Stimulated activated CD4-positive, alpha-beta T cell treated with anti-CD3 and anti-CD28 coated beads, Interleukin-1b, Interleukin-23, amount 100 ng/mL, for 1 hour (primary cell): ENCODE data around the gene PRR12.
A peak's percentile ranks its signal among the peaks of the same experiment; 100 is the strongest.

Source experiments
- DNase-seq, 2 donors: peaks; one replicate each; pipeline ENCODE4 v3.0.0-alpha.2; 2020; ENCODE audit warnings: low read depth in 2 of 2

PRR12 gene

GRCh38 chr19:49590971-49591730 is at the start of gene PRR12:
Gene PRR12 (plus strand): TSS chr19:49591182. CDS start chr19:49591655, 473 bp downstream.
- peak in 1 of 2 donors; percentile 39 for DNase-seq

- no peak for DNase-seq
Measured at GRCh38 chr19:49541914-49542313, 49.1 kb upstream of the PRR12 start.

GRCh38 chr19:49542446-49542845 is 48.5 kb upstream of the PRR12 start:
- no peak for DNase-seq

- DNase-seq = no peak
Measured at GRCh38 chr19:49543032-49543431, 48.0 kb upstream of the PRR12 start.

GRCh38 chr19:49544154-49544553 is 46.8 kb upstream of the PRR12 start:
- no peak for DNase-seq

- DNase-seq = no peak
Measured at GRCh38 chr19:49546825-49547565, 44.0 kb upstream of the PRR12 start.

- no peak for DNase-seq
Measured at GRCh38 chr19:49549045-49549444, 41.9 kb upstream of the PRR12 start.

GRCh38 chr19:49551531-49551930 is 39.5 kb upstream of the PRR12 start:
- DNase-seq = no peak

- DNase-seq = no peak
Measured at GRCh38 chr19:49552749-49553148, 38.2 kb upstream of the PRR12 start.

- peak in 1 of 2 donors; percentile 39 for DNase-seq
Measured at GRCh38 chr19:49553451-49554271, 37.3 kb upstream of the PRR12 start.

- DNase-seq = no peak
Measured at GRCh38 chr19:49554701-49555181, 36.2 kb upstream of the PRR12 start.

GRCh38 chr19:49555600-49556411 is 35.2 kb upstream of the PRR12 start:
- DNase-seq = peak; percentile 64 to 77

GRCh38 chr19:49556412-49557398 is 34.3 kb upstream of the PRR12 start:
- no peak for DNase-seq

GRCh38 chr19:49557641-49558325 is 33.2 kb upstream of the PRR12 start:
- no peak for DNase-seq

GRCh38 chr19:49558591-49558990 is 32.4 kb upstream of the PRR12 start:
- DNase-seq = no peak

GRCh38 chr19:49559443-49559842 is 31.5 kb upstream of the PRR12 start:
- DNase-seq = no peak

GRCh38 chr19:49559928-49560327 is 31.1 kb upstream of the PRR12 start:
- no peak for DNase-seq

- no peak for DNase-seq
Measured at GRCh38 chr19:49560358-49560900, 30.6 kb upstream of the PRR12 start.

- DNase-seq = no peak
Measured at GRCh38 chr19:49564616-49565045, 26.4 kb upstream of the PRR12 start.
